ENCODE results near the gene SSBP3.

- TF ChIP-seq BACH2 (CRISPR knock-in tag; IDR thresholded peaks at IDR 0.05; ENCODE audit: borderline replicate concordance), result no peak
- TF ChIP-seq, protein P1, sequence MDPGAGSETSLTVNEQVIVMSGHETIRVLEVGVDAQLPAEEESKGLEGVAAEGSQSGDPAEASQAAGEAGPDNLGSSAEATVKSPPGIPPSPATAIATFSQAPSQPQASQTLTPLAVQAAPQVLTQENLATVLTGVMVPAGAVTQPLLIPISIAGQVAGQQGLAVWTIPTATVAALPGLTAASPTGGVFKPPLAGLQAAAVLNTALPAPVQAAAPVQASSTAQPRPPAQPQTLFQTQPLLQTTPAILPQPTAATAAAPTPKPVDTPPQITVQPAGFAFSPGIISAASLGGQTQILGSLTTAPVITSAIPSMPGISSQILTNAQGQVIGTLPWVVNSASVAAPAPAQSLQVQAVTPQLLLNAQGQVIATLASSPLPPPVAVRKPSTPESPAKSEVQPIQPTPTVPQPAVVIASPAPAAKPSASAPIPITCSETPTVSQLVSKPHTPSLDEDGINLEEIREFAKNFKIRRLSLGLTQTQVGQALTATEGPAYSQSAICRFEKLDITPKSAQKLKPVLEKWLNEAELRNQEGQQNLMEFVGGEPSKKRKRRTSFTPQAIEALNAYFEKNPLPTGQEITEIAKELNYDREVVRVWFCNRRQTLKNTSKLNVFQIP (CRISPR knock-in tag; IDR thresholded peaks at IDR 0.05; ENCODE audit: borderline replicate concordance, low read depth), result no peak
- TF ChIP-seq ZNF70 (CRISPR knock-in tag; IDR thresholded peaks at IDR 0.05), result no peak
- TF ChIP-seq ZFP3 (CRISPR knock-in tag; IDR thresholded peaks at IDR 0.05), result no peak
- no peak for TF ChIP-seq TOX (CRISPR knock-in tag; IDR thresholded peaks at IDR 0.05; ENCODE audit: borderline replicate concordance)
- TF ChIP-seq, protein P2, sequence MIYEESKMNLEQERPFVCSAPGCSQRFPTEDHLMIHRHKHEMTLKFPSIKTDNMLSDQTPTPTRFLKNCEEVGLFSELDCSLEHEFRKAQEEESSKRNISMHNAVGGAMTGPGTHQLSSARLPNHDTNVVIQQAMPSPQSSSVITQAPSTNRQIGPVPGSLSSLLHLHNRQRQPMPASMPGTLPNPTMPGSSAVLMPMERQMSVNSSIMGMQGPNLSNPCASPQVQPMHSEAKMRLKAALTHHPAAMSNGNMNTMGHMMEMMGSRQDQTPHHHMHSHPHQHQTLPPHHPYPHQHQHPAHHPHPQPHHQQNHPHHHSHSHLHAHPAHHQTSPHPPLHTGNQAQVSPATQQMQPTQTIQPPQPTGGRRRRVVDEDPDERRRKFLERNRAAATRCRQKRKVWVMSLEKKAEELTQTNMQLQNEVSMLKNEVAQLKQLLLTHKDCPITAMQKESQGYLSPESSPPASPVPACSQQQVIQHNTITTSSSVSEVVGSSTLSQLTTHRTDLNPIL (CRISPR knock-in tag; IDR thresholded peaks at IDR 0.05; ENCODE audit: low read depth), result no peak
- TF ChIP-seq, protein P3, sequence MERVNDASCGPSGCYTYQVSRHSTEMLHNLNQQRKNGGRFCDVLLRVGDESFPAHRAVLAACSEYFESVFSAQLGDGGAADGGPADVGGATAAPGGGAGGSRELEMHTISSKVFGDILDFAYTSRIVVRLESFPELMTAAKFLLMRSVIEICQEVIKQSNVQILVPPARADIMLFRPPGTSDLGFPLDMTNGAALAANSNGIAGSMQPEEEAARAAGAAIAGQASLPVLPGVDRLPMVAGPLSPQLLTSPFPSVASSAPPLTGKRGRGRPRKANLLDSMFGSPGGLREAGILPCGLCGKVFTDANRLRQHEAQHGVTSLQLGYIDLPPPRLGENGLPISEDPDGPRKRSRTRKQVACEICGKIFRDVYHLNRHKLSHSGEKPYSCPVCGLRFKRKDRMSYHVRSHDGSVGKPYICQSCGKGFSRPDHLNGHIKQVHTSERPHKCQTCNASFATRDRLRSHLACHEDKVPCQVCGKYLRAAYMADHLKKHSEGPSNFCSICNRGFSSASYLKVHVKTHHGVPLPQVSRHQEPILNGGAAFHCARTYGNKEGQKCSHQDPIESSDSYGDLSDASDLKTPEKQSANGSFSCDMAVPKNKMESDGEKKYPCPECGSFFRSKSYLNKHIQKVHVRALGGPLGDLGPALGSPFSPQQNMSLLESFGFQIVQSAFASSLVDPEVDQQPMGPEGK (CRISPR knock-in tag; IDR thresholded peaks at IDR 0.05; ENCODE audit: borderline replicate concordance), result no peak
- TF ChIP-seq ARNTL (CRISPR knock-in tag; IDR thresholded peaks at IDR 0.05; ENCODE audit: borderline replicate concordance, low read depth), result no peak
- TF ChIP-seq TSHZ2 (CRISPR knock-in tag; IDR thresholded peaks at IDR 0.05), result no peak
- no peak for TF ChIP-seq TCF4 (CRISPR knock-in tag; IDR thresholded peaks at IDR 0.05; ENCODE audit: borderline replicate concordance)
- TF ChIP-seq CSRNP3 (CRISPR knock-in tag; IDR thresholded peaks at IDR 0.05), result no peak
- TF ChIP-seq ZNF8 (CRISPR knock-in tag; IDR thresholded peaks at IDR 0.05), result no peak
- no peak for TF ChIP-seq OSR1 (CRISPR knock-in tag; IDR thresholded peaks at IDR 0.05)
Observed at GRCh38 chr1:54186056-54186455, 220.1 kb downstream of the SSBP3 start.

Measured in SK-N-SH treated with all-trans-retinoic acid at 6 μM for 48 hours (cell line).